D341Med (cell line): Measurements from ENCODE around the gene CELSR1.

ENCODE experiments used
- DNase-seq: peaks from one replicate; pipeline ENCODE4 v3.0.0; 2012; ENCODE audit warnings: low spot score

The CELSR1 gene

GRCh38 chr22:46362203-46362933 lies 175.1 kb downstream of the CELSR1 start:
- peak; percentile 26 for DNase-seq

DNA sequence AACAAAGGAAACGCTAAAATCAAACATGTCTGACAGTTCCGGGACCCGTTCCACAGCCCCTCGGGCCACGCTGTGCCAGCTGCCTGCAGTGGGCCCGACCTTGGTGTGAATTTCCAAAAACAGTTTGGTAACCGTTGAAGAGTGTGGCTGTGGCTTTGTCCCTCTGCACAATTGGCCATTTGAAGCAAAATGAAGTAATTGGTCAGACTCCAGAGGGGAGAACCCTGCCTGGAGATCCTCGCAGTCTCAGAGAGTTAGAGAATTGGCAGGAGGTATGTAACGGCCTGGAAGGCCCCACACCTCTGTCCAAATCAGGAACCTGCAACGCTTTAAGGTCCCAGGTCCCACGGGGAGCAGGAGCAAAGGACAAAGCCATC lies 175.6 kb downstream of the CELSR1 start:
- no peak for DNase-seq

DNA sequence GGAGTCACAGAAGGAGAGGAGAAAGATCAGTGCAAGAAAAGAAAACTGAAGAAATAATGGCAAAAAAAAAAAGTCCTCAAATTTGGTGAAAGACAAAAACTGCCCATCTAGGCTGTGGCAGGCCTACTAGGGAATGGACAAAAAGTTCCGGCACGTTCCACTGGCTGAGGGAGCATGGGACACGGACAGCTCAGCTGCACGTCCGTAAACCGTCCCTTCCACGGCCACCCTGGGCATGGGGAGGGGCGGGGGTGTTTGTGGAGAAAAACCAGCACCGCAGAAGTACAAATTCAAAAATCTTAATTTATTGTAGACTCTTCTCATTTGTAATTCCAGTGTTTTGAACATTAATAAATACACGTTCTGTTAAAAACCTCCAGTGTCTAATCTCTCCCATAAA lies 176.5 kb downstream of the CELSR1 start:
- DNase-seq = no peak

DNA sequence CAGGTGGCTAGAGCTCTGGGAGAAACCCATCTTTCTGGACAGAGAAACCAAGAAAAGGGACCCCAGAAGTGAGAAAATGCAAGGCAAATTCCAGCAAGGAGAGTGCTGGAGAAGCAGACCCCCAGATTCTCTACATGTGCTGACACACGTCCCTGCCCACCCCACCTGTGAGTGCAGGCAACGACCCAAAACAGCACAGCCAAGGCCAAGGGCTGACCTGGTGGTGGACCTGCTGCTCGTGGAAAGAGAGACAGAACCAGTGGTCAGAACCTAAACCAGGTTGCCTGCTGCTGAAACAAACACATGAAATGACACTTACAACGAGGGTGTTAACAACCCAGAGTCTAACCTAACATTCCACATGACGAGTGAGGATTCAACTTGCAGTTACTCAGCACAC lies 177.3 kb downstream of the CELSR1 start:
- DNase-seq = no peak

- DNase-seq = no peak
Measured at GRCh38 chr22:46359362-46359761, 178.1 kb downstream of the CELSR1 start.

DNA sequence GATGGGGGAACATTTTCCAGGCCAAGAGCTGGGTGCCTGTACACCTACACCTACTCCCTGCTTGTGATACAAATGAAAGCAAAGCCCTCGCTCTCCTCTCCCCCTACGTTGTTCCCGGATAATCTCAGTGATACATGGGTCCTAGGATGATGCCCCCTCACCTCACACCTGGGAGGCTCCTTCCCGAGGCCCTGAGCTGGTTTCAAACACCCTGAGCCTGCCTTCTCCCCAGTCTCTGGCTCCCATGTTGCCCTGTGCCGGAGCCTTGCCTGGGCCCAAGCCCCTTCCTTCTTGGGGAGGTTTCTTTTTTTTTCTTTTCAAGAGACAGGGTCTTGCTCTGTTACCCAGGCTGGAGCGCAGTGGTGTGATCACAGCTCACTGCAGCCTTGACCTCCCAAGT lies 178.7 kb downstream of the CELSR1 start:
- no peak for DNase-seq

DNA sequence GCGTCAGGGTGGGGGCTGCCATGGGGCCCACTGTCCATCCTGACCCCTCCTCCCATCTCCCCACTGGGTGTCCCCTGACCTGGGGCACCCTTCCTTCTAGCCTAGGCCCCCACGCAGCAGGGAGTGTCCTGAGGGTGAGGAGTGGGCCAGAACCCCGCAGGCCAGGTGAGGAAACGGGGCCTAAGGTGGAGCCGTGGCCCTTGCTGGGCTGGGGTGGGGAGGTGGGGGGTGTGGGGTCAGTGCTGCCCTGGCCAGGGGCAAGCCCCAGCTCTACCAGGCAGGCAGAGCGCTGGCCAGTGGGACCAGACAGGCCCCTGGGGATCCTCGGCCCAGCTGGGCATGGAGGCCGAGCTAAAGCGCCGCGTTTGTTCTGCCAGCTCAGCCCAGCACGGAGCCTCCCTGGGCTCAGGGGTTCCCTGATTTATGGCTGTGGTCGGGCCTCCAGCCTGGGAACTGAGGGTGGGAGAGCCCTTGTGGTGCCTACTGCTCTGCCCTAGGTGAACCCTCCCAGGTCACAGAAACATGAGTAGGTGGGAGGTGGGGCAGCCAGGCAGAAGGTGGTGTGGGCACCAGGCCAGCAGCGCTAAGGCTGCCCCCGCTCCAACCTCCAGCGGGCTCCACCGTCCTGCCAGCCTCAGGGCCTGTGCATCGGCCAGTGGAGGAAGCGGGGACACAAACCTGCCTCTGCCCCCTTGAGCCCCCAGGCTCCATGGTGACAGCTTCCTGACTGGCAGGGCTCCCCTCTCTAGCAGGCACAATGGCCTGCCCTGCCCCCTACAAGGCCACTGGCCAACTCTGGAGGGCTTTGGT lies 179.5 kb downstream of the CELSR1 start:
- no peak for DNase-seq

- DNase-seq = no peak
Measured at GRCh38 chr22:46356496-46357480, 180.6 kb downstream of the CELSR1 start.

DNA sequence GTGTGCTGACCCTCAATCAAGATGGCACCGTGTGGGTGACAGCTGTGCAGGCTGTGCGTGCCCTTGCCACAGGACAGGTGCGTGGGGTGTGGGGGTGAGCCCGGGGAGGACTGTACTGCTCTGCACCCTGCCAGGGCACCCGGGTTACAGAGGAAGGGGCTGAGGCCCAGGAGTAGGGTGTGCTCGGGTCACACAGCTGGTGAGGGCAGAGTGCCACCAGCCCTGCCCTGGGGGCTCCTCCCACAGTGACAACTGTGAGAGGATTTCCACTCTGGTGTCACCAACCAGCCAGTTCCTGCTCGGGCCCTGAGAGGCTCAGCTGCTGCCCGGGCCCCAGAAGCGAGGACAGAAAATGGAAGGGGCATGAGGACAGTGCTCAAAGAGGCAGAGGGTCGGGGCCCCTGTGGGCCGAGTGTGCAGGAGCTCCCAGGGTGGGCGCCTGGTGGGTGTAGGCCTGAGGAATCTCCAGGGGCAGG lies 181.4 kb downstream of the CELSR1 start:
- DNase-seq = no peak

DNA sequence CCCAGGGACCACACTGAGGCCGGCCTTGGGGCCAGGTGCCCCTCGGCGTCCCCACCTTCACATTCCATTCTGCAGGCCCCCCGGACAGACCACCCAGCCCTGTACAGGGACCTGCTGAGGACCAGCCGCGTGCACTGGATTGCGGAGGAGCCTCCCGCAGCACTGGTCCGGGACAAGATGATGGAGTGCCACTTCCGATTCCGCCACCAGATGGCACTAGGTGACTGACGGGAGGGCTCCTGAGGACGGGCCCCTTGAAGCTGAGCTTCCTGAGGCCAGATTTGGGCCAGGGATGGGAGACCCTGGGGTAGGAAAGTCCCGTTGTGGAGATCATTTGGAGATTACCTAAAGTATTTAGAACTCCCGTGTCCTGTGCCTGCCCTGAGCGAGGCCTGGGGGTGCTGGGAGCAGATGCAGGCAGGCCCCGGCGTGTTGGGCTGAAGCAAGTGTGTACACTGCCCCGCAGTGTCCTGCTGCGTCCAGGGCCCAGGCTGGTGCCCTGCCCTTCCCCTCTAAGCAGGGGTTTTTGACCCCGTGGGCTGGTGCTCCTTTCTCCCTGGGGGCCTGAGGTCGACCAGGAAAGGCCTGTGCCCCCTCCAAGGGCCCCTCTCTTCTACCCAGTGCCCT lies 181.9 kb downstream of the CELSR1 start:
- peak; percentile 87 for DNase-seq

DNA sequence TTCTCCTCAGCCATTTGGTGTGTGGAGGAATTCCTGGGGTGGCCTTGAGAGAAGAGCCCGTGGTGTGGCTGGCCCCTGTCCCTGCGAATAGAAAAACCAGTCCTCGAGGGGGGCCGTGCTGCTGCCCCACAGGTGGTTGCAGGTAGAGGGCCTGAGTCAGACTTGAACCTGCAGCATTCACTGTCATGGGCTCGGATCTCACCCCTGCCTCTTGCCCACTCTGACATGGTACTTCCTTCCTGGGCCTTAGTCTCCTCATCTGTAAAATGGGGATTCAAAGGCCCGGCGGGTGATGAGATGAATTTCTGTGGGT lies 182.5 kb downstream of the CELSR1 start:
- DNase-seq = no peak

- no peak for DNase-seq
Measured at GRCh38 chr22:46354176-46354992, 183.0 kb downstream of the CELSR1 start.

- no peak for DNase-seq
Measured at GRCh38 chr22:46353483-46354105, 183.8 kb downstream of the CELSR1 start.

DNA sequence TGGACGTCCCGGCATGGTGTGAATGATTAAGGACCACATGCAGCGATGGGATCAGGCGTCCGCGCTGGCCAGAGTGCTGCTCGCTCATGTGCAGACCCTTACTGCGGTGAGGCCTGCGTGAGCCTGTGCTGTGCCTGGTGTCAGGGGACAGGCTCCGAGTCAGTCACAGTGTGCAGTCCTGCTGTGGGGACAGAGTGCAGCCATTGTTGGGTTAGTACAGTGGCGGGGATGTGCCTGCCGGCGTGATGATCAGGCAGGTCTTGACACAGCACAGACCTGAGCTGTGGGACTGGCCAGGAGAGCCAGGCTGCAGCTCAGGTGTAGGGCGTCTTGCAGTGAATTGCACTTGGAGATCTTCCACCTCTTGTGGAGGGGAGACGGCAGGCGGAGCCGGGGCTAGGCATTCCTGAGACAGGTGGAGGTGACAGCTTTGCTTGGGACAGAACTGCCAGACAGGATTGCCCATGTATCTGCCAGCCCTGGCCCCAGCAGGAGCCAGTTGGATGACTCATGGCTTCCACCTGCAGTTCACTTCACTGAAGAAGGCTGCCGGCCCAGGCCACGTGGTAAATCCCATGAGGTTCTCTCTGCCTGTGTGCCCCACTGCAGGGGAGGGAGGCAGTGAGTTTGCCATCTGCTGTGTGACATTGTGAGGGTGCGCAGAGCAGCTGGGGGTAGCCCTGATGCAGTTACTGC lies 184.6 kb downstream of the CELSR1 start:
- DNase-seq = peak; percentile 88

GRCh38 chr22:46352276-46352675 lies 185.1 kb downstream of the CELSR1 start:
- no peak for DNase-seq

DNA sequence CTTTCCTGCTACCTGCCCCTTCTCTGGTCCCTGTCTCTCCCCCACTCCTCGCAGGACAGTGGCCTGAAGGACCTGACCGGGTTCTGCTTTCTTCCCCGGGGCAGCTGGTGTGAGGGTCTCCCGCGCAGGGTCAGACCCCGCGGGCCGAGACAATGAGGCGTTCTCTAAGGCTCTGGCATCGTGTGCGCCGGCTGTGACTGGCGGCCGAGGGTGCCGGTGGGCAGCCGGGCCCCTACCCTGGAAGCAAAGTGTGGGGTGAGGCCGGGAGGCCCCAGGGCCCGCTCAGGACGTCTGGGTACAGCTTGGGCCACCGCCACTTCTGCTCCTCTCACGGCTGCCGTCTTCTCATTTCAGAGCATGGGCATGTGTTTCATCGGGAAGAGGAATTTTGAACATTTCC lies 185.7 kb downstream of the CELSR1 start:
- no peak for DNase-seq

GRCh38 chr22:46351131-46351735 lies 186.2 kb downstream of the CELSR1 start:
- no peak for DNase-seq

DNA sequence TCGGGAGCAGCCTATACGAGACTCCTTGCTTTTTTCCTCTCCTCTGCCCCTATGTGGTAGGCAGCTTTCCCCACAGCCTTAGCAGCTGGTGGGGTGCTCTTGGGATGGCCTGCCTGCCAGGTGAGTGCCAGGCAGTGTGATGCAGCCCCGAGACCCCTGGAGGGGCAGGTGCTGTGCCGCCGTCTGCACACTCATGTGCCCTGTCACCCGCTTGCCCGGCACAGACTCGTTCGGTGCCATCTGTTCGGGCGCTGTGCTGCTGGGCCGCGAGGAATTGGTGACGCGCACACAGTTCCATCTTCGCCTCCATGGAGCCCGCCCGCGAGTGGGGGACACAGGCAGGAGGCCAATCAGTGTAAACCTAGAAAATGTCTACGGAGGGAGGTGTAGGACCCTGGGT lies 186.8 kb downstream of the CELSR1 start:
- no peak for DNase-seq

- DNase-seq = no peak
Measured at GRCh38 chr22:46350121-46350520, 187.3 kb downstream of the CELSR1 start.

GRCh38 chr22:46349681-46350080 lies 187.7 kb downstream of the CELSR1 start:
- no peak for DNase-seq
